ENCODE results near the gene ADARB1.

DNA sequence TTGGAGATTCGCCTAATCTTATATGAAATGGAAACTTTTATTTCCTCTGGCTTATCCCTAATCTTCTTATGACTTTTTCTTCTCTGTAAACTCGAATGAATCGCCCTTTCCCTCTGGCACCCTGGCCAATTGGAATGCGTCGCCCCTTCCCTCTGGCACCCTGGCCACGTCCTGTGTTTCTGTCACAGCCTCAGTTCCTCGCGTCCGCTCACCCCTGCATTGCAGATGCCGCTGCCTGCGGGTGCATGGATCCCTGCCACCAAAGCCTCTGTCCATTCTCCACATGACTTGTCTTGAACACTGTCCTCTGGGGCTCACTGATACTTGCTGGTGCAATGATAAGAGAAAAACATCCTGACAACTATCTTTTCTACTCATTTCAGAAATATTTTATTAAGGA lies 104.6 kb downstream of the ADARB1 start:
- TF ChIP-seq, protein P1, sequence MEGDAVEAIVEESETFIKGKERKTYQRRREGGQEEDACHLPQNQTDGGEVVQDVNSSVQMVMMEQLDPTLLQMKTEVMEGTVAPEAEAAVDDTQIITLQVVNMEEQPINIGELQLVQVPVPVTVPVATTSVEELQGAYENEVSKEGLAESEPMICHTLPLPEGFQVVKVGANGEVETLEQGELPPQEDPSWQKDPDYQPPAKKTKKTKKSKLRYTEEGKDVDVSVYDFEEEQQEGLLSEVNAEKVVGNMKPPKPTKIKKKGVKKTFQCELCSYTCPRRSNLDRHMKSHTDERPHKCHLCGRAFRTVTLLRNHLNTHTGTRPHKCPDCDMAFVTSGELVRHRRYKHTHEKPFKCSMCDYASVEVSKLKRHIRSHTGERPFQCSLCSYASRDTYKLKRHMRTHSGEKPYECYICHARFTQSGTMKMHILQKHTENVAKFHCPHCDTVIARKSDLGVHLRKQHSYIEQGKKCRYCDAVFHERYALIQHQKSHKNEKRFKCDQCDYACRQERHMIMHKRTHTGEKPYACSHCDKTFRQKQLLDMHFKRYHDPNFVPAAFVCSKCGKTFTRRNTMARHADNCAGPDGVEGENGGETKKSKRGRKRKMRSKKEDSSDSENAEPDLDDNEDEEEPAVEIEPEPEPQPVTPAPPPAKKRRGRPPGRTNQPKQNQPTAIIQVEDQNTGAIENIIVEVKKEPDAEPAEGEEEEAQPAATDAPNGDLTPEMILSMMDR (tag by site-specific recombination; IDR thresholded peaks at IDR 0.05): no peak
- TF ChIP-seq YY1 (tag by site-specific recombination; IDR thresholded peaks at IDR 0.05): no peak
- no peak for TF ChIP-seq ZBTB1 (tag by site-specific recombination; IDR thresholded peaks at IDR 0.05)
- no peak for TF ChIP-seq ZNF585B (tag by site-specific recombination; IDR thresholded peaks at IDR 0.05)
- no peak for TF ChIP-seq ZBTB20 (tag by site-specific recombination; IDR thresholded peaks at IDR 0.05)
- TF ChIP-seq OSR2 (tag by site-specific recombination; IDR thresholded peaks at IDR 0.05): no peak
- TF ChIP-seq, protein P2, sequence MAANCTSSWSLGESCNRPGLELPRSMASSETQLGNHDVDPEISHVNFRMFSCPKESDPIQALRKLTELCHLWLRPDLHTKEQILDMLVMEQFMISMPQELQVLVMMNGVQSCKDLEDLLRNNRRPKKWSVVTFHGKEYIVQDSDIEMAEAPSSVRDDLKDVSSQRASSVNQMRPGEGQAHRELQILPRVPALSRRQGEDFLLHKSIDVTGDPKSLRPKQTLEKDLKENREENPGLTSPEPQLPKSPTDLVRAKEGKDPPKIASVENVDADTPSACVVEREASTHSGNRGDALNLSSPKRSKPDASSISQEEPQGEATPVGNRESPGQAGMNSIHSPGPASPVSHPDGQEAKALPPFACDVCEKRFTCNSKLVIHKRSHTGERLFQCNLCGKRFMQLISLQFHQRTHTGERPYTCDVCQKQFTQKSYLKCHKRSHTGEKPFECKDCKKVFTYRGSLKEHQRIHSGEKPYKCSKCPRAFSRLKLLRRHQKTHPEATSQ (tag by site-specific recombination; IDR thresholded peaks at IDR 0.05): no peak
- TF ChIP-seq, protein P3, sequence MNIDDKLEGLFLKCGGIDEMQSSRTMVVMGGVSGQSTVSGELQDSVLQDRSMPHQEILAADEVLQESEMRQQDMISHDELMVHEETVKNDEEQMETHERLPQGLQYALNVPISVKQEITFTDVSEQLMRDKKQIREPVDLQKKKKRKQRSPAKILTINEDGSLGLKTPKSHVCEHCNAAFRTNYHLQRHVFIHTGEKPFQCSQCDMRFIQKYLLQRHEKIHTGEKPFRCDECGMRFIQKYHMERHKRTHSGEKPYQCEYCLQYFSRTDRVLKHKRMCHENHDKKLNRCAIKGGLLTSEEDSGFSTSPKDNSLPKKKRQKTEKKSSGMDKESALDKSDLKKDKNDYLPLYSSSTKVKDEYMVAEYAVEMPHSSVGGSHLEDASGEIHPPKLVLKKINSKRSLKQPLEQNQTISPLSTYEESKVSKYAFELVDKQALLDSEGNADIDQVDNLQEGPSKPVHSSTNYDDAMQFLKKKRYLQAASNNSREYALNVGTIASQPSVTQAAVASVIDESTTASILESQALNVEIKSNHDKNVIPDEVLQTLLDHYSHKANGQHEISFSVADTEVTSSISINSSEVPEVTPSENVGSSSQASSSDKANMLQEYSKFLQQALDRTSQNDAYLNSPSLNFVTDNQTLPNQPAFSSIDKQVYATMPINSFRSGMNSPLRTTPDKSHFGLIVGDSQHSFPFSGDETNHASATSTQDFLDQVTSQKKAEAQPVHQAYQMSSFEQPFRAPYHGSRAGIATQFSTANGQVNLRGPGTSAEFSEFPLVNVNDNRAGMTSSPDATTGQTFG (tag by site-specific recombination; IDR thresholded peaks at IDR 0.05; ENCODE audit: borderline replicate concordance): no peak
- no peak for TF ChIP-seq ZBTB21 (tag by site-specific recombination; IDR thresholded peaks at IDR 0.05)
- TF ChIP-seq ZNF274 (IDR thresholded peaks at IDR 0.05; ENCODE audit: low read length): no peak
- TF ChIP-seq ZNF274 (tag by site-specific recombination; IDR thresholded peaks at IDR 0.05; ENCODE audit: borderline replicate concordance): no peak
- TF ChIP-seq, protein P4, sequence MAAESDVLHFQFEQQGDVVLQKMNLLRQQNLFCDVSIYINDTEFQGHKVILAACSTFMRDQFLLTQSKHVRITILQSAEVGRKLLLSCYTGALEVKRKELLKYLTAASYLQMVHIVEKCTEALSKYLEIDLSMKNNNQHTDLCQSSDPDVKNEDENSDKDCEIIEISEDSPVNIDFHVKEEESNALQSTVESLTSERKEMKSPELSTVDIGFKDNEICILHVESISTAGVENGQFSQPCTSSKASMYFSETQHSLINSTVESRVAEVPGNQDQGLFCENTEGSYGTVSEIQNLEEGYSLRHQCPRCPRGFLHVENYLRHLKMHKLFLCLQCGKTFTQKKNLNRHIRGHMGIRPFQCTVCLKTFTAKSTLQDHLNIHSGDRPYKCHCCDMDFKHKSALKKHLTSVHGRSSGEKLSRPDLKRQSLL (tag by site-specific recombination; IDR thresholded peaks at IDR 0.05): no peak
- no peak for TF ChIP-seq ZNF629 (tag by site-specific recombination; IDR thresholded peaks at IDR 0.05)
- no peak for TF ChIP-seq ZNF600 (tag by site-specific recombination; IDR thresholded peaks at IDR 0.05)
- TF ChIP-seq, protein P5, sequence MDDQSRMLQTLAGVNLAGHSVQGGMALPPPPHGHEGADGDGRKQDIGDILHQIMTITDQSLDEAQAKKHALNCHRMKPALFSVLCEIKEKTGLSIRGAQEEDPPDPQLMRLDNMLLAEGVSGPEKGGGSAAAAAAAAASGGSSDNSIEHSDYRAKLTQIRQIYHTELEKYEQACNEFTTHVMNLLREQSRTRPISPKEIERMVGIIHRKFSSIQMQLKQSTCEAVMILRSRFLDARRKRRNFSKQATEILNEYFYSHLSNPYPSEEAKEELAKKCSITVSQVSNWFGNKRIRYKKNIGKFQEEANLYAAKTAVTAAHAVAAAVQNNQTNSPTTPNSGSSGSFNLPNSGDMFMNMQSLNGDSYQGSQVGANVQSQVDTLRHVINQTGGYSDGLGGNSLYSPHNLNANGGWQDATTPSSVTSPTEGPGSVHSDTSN (CRISPR knock-in tag; IDR thresholded peaks at IDR 0.05): no peak
